Cardiac fibroblast (primary cell): ENCODE data around the gene FAM20A.
A peak's percentile ranks its signal among the peaks of the same experiment; 100 is the strongest.

ENCODE experiments used
- DNase-seq, 2 donors: peaks; one replicate each; pipeline versions ENCODE4 v3.0.0 to v3.0.0-alpha.2; 2010; ENCODE audit warnings: low read depth in 2 of 2
- H3K4me3 ChIP-seq, 2 donors: replicated peaks in 1 of 2; 1 replicate in 1 of 2; 2 replicates in 1 of 2; pipeline ENCODE4 v1.5.1; 2011; ENCODE audit warnings: low read depth in 2 of 2, low read length in 2 of 2, mild to moderate bottlenecking in 2 of 2, moderate library complexity in 1 of 2
- TF ChIP-seq, protein P1 (sequence below): IDR thresholded peaks from one replicate; pipeline ENCODE4 v1.5.1; 2011; ENCODE audit warnings: low read depth, mild to moderate bottlenecking, low read length, inconsistent platforms

FAM20A gene

DNA sequence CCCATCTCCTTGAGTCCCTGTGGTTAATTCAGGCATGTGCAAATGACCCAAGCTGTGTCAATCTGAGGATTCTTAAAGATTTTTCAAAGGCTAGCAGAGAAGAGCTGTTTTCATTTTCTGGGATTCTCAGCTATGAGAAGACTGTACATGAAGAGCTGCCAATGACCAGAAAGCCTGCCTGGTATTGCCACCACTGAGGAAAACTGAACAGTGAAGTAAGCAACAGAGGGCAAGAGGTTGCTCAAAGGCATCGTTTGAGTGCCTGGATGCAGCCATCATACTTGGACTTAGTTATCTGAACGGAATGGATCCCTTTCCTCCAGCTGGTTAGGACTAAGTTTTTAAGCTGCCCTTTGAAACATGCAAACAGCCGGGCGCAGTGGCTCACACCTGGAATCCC, 38.4 kb downstream of the FAM20A start:
- TF ChIP-seq, protein P1, sequence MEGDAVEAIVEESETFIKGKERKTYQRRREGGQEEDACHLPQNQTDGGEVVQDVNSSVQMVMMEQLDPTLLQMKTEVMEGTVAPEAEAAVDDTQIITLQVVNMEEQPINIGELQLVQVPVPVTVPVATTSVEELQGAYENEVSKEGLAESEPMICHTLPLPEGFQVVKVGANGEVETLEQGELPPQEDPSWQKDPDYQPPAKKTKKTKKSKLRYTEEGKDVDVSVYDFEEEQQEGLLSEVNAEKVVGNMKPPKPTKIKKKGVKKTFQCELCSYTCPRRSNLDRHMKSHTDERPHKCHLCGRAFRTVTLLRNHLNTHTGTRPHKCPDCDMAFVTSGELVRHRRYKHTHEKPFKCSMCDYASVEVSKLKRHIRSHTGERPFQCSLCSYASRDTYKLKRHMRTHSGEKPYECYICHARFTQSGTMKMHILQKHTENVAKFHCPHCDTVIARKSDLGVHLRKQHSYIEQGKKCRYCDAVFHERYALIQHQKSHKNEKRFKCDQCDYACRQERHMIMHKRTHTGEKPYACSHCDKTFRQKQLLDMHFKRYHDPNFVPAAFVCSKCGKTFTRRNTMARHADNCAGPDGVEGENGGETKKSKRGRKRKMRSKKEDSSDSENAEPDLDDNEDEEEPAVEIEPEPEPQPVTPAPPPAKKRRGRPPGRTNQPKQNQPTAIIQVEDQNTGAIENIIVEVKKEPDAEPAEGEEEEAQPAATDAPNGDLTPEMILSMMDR = no peak
- H3K4me3 ChIP-seq = no peak overlapping the region
- DNase-seq = no peak

DNA sequence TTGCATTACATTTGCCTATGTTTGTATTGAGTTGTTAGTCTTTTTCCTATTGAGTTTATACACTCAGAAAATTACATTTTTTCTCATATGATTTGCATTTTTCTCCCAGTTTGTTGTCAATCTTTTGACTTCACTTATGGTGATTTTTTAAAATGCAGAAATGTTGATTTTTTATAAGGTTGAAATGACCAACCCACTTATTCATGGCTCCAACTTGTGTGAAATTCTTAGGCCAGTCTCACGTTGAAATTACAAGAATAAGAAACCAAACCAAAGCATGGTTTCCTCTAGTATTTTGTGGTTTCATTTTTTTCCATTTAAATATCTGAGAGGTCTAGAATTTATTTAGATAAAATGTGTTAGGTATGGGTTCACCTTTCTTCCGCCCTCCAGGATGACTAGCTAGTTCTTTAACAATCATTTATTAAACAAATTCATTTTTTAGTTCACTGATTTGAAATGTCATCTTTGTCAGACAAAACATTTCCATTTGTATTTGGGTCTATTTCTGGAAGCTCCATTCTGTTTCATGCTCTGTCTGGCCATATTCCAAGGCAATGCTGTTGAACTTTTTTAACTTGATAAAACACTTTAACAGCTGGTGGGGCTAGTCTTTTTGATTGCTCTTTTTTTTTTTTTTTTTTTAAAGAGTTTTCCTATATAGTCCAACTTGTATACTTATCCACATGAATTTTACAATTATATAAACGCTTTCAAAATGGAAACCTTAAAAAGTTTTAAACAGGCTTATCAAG, 40.0 kb downstream of the FAM20A start:
- DNase-seq = peak in 1 of 2 donors; percentile 63
- TF ChIP-seq, protein P1 = no peak
- H3K4me3 ChIP-seq = no peak overlapping the region

DNA sequence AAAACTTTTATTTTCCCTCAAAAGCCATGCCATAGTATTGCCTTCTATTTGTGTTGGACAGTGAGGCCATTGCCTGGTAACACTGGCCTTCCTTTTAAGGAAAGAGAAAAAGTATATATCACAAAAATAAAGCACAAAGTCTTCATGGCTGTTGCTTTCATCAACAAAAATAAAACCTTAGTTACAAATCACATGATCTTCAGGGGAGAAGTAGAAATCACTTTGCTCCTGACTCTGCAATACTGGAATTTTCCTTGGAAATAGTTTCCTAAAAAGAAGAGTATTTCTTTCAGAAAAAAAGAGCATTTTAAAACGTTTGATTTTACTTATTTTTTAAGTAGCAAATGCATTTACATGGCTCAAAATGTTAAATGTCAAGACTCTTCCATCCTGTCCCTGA, 41.9 kb downstream of the FAM20A start:
- H3K4me3 ChIP-seq = no peak overlapping the region
- TF ChIP-seq, protein P1 = no peak
- no peak for DNase-seq

DNA sequence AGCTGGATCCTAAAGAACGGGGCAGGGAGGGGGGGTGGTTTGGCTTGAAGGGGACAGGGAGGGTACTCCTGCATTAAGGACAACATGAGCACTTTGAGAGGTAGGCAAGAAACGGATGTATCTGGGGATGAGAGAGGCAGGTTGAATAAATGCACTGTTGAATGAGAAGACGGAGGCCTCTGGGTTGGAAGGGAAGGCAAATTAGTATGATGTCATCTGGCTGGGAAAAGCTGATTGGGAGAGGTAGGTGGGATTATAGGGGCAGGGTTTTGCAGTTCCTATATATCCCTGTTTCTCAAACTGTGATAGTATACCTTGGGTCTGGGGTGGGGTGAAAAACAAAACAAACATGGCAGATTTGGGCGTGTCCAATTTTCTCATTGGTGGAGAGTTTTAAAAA, 44.6 kb downstream of the FAM20A start:
- TF ChIP-seq, protein P1 = no peak
- DNase-seq = no peak
- H3K4me3 ChIP-seq = no peak overlapping the region

DNA sequence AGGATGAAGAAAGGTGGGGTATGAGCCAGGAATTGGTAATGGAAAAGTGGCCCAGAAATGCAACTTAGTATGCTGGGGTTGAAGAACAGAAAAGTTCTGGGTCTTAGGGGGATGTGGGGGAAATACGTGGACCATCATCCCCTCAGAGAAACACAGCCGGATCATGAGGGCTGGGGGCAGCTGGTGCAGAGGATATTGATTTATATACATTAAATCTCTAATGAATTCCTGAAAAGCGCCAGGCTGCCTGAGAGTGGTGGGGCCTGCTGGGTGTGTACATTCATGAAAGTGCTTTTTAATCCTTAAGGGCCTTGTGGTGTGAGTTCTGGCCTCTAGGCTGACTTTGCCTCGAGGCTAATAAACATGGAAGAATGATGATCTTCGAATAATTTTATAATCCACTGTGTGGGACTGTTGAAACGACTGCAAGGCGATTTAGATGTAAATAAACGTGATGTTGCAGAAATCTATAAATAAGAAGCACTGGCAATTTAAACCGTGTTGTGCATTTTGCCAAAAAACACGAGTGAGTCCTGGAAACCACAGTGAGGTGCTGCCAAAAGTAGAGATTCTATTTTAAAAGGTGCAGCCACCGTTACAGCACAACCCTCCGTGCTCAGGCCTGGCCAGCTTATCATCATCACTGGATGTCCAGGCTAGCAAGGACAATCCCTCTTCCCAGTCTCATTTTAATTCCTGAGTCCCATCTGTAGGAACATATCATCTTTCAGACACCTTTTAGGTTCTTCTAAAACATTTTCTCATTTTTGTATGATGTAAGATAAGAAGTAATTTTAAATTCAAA, 56.9 kb downstream of the FAM20A start:
- TF ChIP-seq, protein P1 = no peak
- no peak for DNase-seq
- H3K4me3 ChIP-seq = no peak overlapping the region

DNA sequence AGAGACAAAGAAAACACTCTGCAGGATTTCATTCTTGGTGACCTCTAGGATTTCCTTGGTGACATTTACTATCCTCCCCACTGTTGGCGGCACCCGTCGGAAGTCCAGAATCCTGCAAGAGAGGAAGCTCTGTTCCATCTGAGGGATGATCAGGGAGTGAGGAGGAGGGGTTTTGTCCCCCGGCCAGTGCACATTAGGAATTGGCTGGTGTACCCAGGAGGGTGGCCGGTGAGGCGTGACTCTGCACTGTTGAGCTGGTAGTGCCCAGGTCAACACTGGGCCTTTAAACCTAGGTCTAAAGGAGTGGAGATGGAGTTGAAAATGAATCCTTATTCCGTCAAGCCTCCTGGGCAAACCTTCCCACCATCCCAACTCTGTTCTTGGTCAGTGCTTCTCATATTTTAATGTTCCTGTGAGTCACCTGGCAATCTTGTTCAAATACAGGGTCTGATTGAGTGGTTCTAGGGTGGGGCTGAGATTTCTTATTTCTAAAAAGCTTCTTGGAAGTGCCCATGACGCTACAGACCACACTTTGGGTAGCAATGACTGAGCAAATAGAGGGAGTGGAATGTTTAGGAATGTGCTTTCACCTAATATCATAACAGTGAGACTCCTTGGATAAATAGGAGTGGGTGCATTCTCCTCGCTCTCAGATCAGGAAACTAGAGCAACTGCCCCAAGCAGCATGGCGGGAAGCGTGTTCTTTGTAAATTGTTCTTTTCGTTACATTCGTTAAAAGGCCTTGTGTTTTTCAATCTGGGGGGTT, 58.3 kb downstream of the FAM20A start:
- TF ChIP-seq, protein P1 = no peak
- no peak for DNase-seq
- H3K4me3 ChIP-seq = no peak overlapping the region
